SW480 (cell line): ENCODE data around the gene SEPTIN7.

ENCODE experiments used
- DNase-seq: peaks from one replicate; pipeline ENCODE4 v3.0.0-alpha.2; 2016; ENCODE audit warnings: low spot score

Gene SEPTIN7

DNA sequence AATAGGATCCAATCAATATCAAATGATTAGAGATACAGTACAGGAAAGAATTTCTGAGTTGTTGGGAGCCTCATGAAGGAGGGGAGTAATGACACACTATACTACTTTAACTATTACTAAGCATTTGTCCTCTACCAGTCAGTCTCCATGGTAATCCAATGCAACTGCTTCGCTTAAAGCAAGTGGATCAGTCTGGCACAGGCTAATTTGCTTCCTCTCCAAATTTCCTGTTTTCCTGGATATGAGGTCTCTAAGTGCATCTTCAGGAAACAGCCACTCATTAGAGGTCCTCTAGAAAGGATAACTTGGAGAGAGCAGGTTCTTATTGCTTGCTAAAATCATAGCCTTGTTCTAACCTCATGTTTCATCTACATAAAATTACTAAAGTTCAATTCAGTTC, 8.4 kb upstream of the SEPTIN7 start:
- DNase-seq, result no peak

DNA sequence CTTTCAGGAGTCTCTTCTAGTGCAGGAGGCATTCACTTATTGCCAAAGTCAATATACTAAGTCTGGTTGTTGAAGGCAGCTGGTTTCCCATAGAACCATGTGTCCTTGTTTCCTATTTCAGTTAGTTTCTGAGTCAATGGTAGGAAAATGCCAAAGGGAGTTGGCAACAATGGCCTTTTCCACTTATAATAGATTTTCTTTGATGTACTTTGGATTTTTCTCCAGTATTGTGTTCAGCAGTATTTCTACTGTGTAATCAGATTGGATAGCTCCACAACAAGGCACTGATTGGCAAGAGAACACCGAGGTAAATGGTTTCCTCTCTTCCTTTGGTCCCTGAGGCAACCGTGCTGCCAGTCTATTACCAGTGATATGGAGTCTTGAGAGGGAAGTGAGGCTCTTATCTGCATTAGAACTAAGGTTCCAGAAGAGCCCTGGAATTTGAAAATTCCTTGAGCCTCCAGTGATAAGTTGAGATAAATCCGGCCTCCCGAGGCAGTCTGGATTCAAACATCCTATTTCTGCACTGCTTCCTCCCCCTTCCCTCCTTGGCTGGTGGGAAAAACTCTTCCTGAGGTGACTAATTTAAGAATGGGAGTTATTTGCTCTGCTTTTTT, 7.9 kb upstream of the SEPTIN7 start:
- DNase-seq, result no peak

DNA sequence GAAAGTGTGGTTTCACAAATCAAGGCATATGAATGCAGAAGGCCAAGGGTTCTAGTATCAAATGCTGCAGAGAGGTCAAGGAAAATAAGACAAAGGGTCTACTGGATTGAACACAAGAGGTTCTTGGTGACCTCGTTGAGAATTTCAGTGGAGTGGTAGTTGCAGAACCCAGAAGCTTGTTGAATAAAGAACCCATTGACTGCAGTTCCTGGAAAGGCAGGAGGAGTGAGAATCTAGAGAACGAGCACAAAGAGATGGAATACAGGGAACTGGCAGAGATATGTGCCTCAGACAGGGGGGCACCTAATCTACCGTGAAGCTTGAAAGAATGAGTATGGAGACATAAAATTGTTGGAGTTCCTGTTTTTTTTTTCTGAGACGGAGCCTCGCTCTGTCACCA, 3.5 kb upstream of the SEPTIN7 start:
- no peak for DNase-seq

DNA sequence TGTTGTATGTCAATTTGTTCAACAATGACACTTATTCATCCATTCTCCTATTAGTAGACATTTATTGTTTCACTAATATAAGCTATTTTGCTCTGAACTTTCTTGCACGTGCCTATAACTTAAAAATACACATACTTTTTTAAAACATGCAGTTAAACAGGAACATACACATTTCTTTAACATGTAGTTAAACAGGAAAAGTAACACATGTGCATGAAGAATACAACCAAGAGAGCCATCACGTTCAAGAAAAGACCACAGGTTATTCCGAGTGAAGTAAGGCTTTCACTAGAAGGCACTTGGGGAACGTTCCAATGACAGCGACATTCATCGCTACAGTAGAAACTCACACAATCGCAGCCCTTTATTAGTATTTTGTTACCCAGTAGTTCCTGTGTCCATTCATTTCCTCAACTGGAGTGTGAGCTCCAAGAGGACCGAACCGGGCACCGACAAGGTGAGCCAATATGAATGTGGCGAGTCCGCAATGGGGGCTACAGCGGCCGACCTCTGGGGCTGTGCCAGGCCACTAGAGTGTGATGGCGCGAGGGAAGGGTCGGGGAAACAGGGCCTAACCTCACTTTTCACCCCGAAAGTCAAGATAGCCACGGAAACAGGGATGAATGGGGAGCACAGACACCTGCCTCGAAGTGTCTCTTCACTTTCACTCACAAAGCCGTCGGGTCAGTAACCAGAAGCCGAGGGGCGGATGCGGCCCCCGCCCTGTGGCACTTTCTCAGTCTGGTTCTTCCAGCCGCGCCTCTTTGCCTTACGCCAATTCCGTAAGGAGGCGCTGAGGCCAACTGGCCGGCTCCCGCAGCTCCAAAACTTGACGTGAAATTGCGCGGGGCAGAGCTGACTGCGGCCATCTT, 775 bp upstream of the SEPTIN7 start:
- peak; percentile 77 for DNase-seq

DNA sequence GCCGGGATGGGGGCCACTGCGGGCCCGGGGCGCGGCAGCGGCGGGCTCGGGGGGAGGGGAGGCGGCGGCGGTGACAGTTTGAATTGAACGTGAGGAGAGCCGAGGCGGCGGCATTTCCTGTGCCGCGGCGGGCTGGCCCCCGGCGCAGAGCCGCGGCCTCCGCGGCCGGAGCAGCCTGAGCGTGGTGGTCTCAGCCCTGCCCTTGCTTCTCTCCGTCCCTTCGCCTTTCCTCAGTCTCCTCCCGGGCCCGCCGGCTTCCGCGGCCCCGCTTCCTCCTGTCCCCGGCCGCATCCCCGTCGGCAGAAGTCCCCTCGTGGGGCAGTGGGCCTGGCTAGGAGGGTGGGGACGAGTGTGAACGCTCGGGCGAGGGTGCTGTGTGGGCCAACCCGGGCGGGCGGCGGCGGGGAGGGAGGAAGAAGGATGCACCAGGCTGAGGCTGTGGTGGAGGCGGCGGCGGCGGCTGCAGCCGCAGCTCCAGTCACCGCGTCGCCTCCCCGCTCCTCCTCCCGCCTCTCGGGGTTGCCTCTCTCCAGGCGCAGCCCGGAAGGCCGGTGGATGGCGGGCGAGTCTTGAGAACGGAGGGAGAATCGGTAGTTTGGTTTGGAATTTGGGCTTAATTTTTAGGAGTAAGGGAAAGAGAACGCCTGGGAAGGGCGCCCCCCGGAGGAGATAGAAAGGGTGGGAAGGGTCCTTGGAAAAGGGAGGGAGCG, 690 bp downstream of the SEPTIN7 start:
- peak; percentile 51 for DNase-seq

DNA sequence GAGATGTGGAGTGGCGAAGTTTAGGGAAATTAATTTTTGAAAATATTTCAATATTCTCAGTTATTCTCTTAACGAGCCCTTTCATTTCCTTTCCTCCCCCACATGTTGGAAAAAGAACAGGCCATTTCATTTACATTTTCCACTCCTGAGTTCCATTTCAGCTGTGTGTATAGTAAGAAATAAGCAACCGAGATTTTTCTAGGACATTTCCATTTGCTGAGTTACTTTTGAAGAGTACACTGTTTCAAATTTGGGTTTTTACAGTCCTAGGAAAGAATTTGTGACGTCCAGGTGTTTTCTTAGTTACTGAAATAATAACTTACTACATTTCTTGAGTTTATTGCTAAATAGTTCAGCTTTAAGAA, 1.2 kb downstream of the SEPTIN7 start:
- DNase-seq, result no peak

DNA sequence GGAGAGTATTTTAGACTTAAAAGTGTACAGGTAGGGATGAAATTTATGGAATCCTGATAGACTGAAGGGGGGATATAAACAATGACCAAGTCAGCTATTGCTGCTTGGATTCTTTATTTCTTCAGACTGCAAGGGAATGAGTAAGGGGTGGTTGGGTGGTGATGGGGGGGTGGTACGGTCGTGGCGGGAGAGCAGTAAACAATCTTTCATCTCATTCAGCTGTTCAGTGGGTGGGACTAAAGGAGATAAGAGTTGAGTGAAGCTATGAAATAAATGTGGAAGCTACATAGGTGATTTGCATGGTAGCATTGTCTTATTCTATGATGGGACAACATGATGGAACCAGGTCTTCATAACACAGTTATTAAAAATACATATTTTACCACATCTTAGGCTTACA, 1.8 kb downstream of the SEPTIN7 start:
- DNase-seq, result no peak

DNA sequence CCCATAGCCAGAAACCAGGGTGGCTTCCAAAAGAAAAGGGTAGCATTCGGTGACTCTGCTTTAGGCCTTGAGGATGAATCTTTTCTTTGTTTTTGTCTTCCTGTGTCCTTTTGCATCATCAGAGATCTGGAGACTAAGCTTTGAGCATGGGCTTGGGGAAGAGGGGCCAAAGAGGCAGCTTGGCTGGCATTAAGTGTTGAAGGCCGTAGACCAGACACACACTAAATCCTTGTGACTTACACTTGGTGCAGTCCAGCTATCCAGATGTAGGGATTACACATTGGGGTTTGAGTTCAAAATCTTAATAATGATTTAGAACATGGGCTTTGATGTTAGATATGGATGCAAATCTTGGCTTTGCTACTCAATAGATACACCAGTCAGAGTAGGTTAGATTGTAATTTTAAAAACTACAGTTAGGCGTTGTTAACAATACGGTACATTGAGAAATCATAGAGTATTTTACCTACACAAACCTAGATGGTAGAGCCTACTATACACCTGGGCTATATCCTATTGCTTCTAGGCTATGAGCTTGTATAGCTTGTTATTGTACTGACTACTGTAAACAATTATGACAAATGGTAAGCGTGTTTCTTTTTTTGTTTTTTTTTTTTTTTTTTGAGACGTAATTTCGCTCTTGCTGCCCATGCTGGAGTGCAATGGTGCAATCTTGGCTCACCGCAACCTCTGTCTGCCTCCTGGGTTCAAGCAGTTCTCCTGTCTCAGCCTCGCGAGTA, 3.5 kb downstream of the SEPTIN7 start:
- no peak for DNase-seq

DNA sequence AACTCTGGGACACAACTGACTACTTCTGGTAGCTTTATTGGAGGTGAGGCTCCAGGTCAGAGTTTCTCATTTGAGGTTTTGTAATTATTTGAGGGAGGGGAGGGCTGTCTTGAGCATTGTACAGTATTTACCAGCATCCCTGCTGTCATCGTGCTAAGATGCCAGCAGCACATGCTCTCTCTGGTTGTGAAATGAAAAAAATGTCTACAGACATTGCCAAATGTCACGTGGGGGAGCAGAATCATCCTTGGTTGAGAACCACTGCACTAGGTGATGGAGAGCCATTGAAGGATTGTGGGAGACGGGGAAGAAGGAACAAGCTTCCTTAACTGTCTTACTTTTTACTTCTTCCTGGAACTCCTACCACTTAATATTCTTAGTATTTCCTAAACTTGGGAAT, 5.0 kb downstream of the SEPTIN7 start:
- DNase-seq, result no peak

DNA sequence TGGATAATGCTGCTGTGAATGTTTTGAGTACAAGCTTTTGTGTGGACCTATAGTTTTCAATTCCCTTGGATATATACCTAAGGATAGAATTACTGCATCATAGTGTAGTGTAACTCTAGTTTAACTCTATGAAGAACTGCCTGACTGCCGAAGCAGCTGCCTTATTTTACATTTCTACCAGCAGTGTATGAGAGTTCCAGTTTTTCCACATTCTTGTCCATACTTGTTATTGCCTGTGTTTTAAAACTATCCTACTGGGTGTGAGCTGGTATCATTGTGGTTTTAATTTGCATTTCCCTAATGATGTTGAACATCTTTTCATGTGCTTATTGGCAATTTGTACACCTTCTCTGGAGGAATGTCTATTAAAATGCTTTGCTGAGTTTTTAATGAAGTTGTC, 15.7 kb downstream of the SEPTIN7 start:
- no peak for DNase-seq

DNA sequence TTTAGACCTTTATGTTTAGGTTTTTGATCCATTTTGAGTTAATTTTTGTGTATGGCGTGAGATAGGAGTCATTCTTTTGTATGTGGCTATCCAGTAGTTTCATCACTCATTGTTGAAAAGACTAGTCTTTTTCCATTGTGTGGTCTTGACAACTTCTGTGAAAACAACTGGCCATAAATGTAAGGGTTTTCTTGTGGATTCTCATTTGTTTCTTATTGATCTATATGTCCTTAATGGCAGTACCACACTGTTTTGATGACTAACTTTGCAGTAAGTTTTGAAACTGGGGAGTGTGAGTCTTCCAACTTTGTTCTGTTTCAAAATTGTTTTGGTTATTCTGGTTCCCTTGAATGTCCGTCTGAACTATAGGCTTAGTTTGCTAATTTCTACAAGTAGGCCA, 16.3 kb downstream of the SEPTIN7 start:
- DNase-seq, result no peak

DNA sequence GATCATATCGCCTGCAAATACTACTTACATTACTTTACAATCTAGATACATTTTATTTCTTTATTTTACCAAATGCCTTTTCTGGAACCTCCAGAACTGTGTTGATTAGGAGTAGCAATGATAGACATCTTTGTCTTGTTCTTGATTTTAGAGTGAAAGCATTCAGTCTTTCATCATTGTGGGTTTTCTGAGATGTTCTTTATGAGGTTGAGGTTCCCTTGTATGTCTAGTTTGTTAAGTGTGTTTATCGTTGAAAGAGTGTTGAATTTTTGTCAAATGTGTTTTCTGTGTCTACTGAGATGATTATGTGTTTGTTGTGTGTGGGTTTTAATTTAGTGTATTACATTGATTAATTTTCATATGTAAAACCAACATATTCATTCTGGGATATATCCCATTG, 17.1 kb downstream of the SEPTIN7 start:
- no peak for DNase-seq

DNA sequence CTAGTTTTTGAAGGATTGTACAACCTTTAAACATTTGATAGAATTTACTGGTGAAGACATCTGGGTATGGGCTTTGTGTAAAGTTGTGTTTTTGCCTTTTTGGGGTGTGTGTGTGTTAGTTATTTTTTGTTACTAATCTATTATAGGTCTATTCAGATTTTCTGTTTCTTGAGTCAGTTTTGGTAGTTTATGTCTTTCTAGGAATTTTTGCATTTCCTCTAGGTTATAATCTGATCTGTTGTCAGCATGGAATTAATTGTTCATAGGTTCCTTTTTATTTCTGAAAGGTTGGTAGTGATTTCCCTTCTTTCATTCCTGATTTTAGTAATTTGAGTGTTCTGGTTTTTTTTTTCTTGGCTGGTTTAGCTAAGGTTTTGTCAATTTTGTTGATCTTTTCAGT, 17.7 kb downstream of the SEPTIN7 start:
- DNase-seq, result no peak

DNA sequence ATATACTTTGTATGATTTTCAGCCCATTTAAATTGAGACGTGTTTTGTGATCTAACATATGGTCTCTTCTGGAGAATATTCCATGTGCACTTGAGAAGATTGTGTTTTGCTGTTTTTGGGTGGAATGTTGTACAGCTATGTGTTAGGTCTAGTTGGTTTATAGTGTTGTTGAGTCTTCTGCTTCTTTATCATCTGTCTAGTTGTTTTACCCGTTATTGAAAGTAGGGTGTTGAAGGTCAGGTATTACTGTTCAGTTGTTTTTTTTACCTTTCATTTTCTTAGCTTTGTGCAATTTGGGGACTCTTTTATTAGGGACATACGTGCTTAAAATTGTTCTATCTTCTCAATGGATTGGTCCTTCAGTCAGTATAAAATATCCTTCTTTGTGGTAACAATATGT, 18.5 kb downstream of the SEPTIN7 start:
- no peak for DNase-seq

DNA sequence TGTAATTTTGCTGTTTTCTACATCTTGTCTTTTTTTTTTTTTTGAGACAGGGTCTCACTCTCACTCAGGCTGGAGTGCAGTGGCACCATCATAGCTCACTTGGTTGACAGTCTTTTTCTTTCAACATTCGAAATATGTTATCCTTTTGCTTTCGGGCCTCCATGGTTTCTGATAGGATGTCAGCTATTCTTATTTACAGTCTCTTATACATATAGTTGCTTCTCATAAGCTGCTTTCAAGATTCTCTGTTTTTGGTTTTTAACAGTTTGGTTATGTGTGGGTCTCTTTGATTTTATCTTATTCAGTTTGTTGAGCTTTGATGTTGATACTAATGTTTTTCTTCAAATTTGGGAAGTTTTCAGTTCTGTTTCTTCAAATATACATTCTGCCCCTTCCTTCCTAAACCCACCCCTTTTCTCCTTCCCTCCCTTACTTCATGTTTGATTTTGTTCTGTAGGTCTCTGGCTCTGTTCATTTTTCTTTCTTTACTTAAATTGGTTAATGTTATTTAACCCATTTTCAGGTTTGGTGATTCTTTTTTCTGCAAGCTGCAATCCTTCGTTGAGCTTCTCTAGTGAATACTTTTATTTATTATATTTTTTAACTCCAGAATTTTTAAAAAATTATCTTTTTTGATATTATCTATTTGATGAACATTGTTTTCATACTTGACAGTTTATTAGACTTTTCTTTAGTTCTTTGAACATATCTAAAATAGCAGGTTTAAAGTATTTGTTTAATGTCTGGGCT, 19.3 kb downstream of the SEPTIN7 start:
- DNase-seq, result no peak

DNA sequence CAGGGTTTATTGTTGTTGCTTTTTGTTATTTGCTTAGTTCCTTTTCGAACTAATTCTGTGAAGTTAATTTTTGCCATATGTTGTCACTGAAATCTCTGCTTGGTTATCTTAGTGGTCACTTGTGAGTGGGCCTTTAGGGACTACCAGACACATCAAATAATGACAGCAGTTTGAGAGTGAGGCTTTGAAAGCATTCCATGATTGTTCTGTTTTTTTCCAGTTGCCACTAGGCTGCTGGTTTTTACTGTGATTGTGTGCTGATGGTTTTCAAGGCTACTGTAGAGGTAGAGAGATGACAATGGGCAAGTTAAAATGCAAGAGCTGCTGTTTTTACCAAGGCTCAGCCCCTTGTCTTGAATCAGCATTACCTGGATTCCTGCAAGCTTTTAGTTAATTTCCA, 20.0 kb downstream of the SEPTIN7 start:
- no peak for DNase-seq

DNA sequence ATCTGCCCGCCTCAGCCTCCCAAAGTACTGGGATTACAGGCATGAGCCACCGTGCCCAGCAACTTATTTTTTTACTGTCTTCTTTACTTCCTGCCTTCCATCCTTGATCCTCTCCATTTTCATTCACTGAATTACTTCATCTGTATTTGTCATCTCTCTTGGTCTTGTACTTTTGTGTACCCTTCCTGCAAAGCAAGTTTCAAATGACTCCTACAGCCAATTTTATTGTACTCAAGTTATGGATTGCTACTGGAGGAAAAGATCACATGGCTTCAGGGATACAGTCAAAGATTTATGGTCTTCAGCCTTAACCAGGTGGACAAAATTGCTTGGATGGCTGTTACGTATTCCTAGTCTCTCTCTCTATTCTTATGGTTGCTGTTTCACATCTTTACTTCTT, 22.6 kb downstream of the SEPTIN7 start:
- no peak for DNase-seq

DNA sequence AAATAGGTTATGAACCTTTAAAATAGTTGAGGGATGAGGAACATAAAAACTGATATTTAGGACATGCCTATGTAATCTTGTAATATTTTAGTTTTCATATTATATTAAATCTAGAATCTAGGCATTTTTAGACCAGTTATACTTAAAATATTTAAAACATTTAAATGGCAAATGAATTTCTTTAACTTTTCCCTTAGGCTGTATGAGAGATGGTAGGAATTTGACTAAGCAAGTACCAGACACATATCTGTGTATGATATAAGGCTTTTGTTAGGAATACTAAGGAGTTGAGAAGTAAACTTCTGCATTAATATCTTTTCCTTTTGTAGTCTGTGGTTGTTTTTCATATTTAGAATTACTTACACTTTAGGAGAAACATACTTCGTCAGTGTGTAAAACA, 25.1 kb downstream of the SEPTIN7 start:
- DNase-seq, result no peak

DNA sequence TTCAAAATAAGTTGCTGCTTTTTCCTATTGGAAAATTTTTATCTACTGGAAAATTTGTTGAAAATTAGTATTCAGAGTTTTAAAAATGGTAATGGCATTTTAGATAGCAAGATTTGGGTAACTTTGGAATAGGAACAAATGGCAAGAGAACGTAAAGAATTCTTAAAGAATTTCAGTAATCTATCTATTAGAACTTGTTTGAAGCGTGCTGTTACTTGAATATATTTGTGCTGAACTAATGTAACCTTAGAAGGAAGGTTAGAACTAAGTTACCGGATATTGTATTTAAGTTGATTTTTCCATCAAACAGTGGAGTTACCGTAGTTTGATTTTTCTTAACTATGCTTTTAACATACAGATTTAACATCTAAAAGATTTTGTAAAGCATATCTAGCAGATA, 25.9 kb downstream of the SEPTIN7 start:
- no peak for DNase-seq

DNA sequence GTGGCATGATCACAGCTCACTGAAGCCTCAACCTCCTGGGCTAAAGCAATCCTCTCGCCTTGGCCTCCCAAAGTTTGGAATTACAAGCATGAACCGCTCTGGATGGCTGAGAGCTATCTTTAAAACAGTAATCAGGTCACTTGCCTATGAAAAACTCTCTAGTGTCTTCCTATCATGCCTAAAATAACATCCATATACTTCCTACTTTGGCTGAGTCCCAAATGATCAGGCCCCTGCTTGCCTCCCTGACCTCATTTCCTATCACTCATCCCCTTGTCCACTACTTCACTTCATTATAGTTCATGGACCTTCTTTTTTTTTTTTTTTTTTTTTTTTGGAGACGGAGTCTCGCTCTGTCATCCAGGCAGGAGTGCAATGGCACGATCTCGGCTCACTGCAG, 28.0 kb downstream of the SEPTIN7 start:
- DNase-seq, result no peak

DNA sequence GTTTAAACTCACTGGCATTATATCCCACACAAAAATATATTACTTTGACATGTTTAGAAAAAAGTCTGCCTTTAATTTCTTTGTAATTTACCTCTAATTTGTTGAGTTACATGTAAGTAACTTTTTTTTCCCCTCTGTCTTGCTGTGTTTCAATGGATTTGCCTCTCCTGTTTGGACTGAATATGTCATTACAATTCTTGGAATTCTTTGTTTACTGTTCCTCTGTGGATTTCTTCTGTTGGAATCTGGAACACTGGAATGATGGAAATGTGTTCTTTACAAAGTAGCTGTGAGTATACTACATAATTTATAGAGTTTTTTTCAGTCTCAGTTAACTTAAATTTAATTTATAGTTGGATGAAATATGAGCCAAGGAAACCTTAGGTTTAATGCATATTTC, 30.4 kb downstream of the SEPTIN7 start:
- DNase-seq, result no peak
